Upper lobe of right lung (tissue), 1 donor: ENCODE data around the gene DNAJA2. TPM values are rescaled to one million over a fixed set of nuclear protein-coding genes. Genes with fewer than 3 reads are reported as not detected.

ENCODE experiments used
- ATAC-seq: fragments of 200-7000 bp; cut with Tn5 transposase; one replicate; pipeline ENCODE4 v1.9.1; 2020; ENCODE audit warnings: mild to moderate bottlenecking, moderate library complexity
- DNase-seq: peaks from one replicate; pipeline ENCODE4 v3.0.0-alpha.2; 2020
- H3K27ac ChIP-seq: fragments of 200-600 bp; one replicate; pipeline ENCODE4 v1.8.0; 2022
- H3K27me3 ChIP-seq: fragments of 200-600 bp; one replicate; pipeline ENCODE4 v1.8.0; 2022; ENCODE audit warnings: mild to moderate bottlenecking
- H3K36me3 ChIP-seq: fragments of 200-600 bp; one replicate; pipeline ENCODE4 v1.8.0; 2022
- H3K4me1 ChIP-seq: fragments of 200-600 bp; one replicate; pipeline ENCODE4 v1.8.0; 2022
- H3K4me3 ChIP-seq: fragments of 200-600 bp; one replicate; pipeline ENCODE4 v1.8.0; 2022; ENCODE audit warnings: mild to moderate bottlenecking
- H3K9me3 ChIP-seq: fragments of 200-600 bp; one replicate; pipeline ENCODE4 v1.8.0; 2022
- intact Hi-C: fragments of 100-400 bp; cut with DNase I; formaldehyde crosslinking; loops from one replicate; pipeline ENCODE4 v1.11.0; 2022
- total RNA-seq: library from RNA; stranded (reverse); fragmentation: NEBNext Ultra II Directional; extraction: Animal tissue kit (Norgen Biotek cat#: 25700); gene quantifications from one replicate; pipeline ENCODE4 v1.2.1, GENCODE V29; 2021
- TF ChIP-seq, protein P1 (sequence below): fragments of 200-600 bp; IDR thresholded peaks from one replicate; pipeline ENCODE4 v1.8.0; 2022; ENCODE audit warnings: antibody characterized with exemption
- donor health status: DM: no; HTN: yes; CAD: no; lungs with severe emphysema.

DNAJA2 gene
- total RNA-seq, 1 donor from 2014 or later = 43.4 TPM

DNA sequence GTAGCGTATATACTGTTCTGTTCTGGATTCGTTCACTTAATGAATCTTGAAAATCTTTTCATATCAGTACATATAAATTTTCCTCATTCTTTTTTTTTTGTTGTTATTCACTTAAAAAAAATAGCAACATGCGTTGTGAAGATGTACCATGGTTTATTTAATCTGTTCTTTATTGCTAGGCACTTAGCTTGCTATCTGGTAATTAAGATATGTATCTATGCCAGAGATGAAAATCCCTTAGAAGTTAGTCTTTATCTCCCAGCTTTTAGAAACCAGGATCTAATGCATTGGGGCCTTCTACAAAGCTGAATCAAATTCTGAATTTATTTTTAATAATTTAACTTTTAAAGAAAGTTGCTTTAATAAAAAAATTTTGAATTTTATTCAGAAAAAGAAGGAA, 13.0 kb upstream of the DNAJA2 start:
- no peaks in the 10 kb centered on the region for H3K9me3 ChIP-seq

DNA sequence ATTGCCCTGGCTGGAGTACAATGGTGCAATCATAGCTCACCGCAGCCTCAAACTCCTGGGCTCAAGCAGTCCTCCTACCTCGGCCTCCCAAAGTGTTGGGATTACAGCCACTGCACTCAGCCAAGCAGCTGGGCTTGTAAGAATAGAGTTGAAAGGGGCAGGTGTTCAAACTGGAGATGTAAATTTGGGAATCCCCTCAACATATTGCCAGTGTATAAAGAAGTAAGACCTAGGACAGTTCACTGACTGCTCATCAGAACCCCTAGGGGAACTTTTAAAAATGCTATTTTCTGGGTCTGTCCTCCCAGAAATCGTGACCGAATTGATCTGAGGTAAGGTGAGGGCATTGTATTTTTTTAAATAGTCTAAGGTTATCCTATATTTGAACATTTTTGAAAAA, 8.9 kb upstream of the DNAJA2 start:
- intact Hi-C loops = no loop called here
- Histone ChIP-seq H3K36me3 (no peaks in the 10 kb centered on the region), H3K4me1 (no peaks in the 10 kb centered on the region), H3K4me3 (no peak overlapping the region), H3K27me3 (no peaks in the 10 kb centered on the region), H3K9me3 (no peaks in the 10 kb centered on the region), H3K27ac (no peak overlapping the region)
- DNase-seq = no peak
- no peak for ATAC-seq
- TF ChIP-seq, protein P1, sequence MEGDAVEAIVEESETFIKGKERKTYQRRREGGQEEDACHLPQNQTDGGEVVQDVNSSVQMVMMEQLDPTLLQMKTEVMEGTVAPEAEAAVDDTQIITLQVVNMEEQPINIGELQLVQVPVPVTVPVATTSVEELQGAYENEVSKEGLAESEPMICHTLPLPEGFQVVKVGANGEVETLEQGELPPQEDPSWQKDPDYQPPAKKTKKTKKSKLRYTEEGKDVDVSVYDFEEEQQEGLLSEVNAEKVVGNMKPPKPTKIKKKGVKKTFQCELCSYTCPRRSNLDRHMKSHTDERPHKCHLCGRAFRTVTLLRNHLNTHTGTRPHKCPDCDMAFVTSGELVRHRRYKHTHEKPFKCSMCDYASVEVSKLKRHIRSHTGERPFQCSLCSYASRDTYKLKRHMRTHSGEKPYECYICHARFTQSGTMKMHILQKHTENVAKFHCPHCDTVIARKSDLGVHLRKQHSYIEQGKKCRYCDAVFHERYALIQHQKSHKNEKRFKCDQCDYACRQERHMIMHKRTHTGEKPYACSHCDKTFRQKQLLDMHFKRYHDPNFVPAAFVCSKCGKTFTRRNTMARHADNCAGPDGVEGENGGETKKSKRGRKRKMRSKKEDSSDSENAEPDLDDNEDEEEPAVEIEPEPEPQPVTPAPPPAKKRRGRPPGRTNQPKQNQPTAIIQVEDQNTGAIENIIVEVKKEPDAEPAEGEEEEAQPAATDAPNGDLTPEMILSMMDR = no peak

More for the DNA sequence above, 13.0 kb upstream of the DNAJA2 start:
- Histone ChIP-seq H3K4me1 (no peaks in the 10 kb centered on the region), H3K4me3 (no peak overlapping the region), H3K27ac (no peak overlapping the region), H3K36me3 (no peaks in the 10 kb centered on the region), H3K27me3 (no peaks in the 10 kb centered on the region)
- TF ChIP-seq, protein P1 = no peak
- intact Hi-C loops = no loop called here
- DNase-seq (no peak), ATAC-seq (no peak)

DNA sequence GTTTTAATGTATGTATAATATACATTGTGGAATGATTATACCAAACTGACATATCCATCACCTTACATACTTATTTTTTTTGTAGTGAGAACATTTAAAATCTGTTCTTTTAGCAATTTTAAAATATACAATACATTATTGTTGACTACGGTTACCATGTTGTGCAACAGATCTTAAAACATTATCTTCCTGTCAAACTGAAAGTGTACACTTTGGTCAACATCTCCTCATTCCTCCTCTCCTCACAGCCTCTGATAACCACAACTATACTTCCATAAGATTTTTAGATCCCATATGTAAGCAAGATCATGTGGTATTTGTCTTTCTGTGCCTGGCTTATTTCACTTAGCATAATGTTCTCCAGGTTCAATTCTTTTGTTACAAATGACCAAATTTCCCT, 7.5 kb upstream of the DNAJA2 start:
- no peaks in the 10 kb centered on the region for H3K36me3 ChIP-seq
- DNase-seq (no peak), ATAC-seq (no peak)
- H3K9me3 ChIP-seq = no peaks in the 10 kb centered on the region
- TF ChIP-seq, protein P1 = no peak
- H3K27me3 ChIP-seq = no peaks in the 10 kb centered on the region
- intact Hi-C loops = no loop called here
- H3K4me1 ChIP-seq = no peaks in the 10 kb centered on the region
- no peak overlapping the region for H3K27ac ChIP-seq
- H3K4me3 ChIP-seq = no peak overlapping the region

DNA sequence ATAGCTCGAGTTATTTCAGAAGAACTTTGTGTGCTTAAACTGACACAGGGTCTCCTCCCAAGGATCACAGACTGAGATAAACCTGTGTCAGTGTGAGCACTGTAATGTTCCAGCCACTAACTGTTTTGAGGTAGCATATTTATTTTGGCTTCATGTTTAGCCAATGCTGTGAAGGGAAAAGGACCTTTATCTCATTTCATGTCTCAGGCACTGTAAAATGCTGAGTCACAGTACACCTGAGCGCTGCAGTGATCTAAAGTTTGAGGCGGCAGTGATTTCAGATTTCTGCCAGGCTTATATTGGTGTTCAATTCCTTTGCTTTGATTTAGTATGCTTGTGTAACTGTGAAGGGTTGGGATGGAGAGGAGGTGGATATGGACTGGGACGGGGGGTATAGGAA, 3.1 kb upstream of the DNAJA2 start:
- Histone ChIP-seq H3K4me3 (no peak overlapping the region), H3K9me3 (no peaks in the 10 kb centered on the region), H3K27me3 (no peaks in the 10 kb centered on the region), H3K36me3 (peaks cover 2% of the 10 kb centered on the region), H3K27ac (no peak overlapping the region), H3K4me1 (peaks cover 12% of the 10 kb centered on the region)
- DNase-seq (no peak), ATAC-seq (no peak)
- intact Hi-C loops = no loop called here
- TF ChIP-seq, protein P1 = no peak

DNA sequence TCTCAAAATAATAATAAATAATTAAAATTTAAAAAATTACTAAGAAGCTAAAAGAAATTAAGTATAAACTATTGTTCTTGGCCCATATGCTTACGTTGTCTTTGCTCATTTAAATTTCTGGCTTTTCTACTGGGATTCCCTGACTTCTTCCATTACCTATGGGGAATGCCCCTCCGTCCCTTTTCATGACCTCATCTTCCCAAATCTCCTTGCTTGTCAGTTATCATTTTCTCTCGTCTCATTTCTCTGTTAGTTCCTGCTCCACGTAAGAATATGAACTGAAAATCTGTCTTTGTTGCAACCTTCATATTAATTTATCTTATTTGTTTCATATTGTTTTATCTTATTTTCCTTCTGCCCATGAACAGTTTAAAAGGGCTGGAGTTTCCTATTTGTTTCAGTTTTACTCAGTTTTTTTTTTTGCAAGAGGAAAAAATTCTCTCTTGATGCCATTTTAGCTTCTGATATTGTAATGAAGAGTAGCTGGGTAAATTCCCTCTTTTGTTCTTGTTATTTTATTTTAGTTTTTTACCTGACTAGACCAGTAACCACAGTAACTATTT, 2.5 kb upstream of the DNAJA2 start:
- intact Hi-C loops = no loop called here
- no peak for ATAC-seq
- no peak overlapping the region for H3K27ac ChIP-seq

More for the DNA sequence above, 2.5 kb upstream of the DNAJA2 start:
- H3K4me1 ChIP-seq = peaks cover 12% of the 10 kb centered on the region
- TF ChIP-seq, protein P1 = no peak
- DNase-seq = no peak
- H3K4me3 ChIP-seq = no peak overlapping the region
- H3K9me3 ChIP-seq = no peaks in the 10 kb centered on the region
- peaks cover 8% of the 10 kb centered on the region for H3K36me3 ChIP-seq
- no peaks in the 10 kb centered on the region for H3K27me3 ChIP-seq
